Measurements from ENCODE around the gene HCK.

- TF ChIP-seq CTCF (IDR thresholded peaks at IDR 0.05) (no peak), POLR2A (IDR thresholded peaks at IDR 0.05) (no peak)
These were observed 41.4 kb upstream of the HCK start for GRCh38 chr20:32010666-32011065.

Data from gastroesophageal sphincter (tissue), 3 donors.